Limb (tissue), 2 donors: ENCODE measurements around the gene UBE2E1.
A peak's percentile ranks its signal among the peaks of the same experiment; 100 is the strongest.
"Not testable (repeated sequence)": the region's sequence is repeated elsewhere in the genome, so short reads cannot be mapped to it uniquely, and the experiment has no call there.

ENCODE experiments used
- DNase-seq, 2 donors: peaks; one replicate each; pipeline ENCODE4 v3.0.0-alpha.2; 2016; ENCODE audit errors: extremely low spot score in 2 of 2

Gene UBE2E1

GRCh38 chr3:23877329-23877980 lies 71.7 kb downstream of the UBE2E1 start:
- no peak for DNase-seq

GRCh38 chr3:23879485-23879884 lies 73.7 kb downstream of the UBE2E1 start:
- no peak for DNase-seq

- DNase-seq = no peak
Observed at GRCh38 chr3:23880703-23881339, 75.1 kb downstream of the UBE2E1 start.

- not testable (repeated sequence) for DNase-seq
Observed at GRCh38 chr3:23881993-23882392, 76.2 kb downstream of the UBE2E1 start.

- no peak for DNase-seq
Observed at GRCh38 chr3:23882487-23882918, 76.7 kb downstream of the UBE2E1 start.

GRCh38 chr3:23884481-23884880 lies 78.7 kb downstream of the UBE2E1 start:
- DNase-seq = no peak

- DNase-seq = no peak
Observed at GRCh38 chr3:23885210-23885609, 79.5 kb downstream of the UBE2E1 start.

GRCh38 chr3:23886311-23886710 lies 80.6 kb downstream of the UBE2E1 start:
- no peak for DNase-seq

GRCh38 chr3:23888617-23889228 lies 83.0 kb downstream of the UBE2E1 start:
- DNase-seq = peak in 1 of 2 donors; percentile 42

- no peak for DNase-seq
Observed at GRCh38 chr3:23889386-23889785, 83.6 kb downstream of the UBE2E1 start.

- no peak for DNase-seq
Observed at GRCh38 chr3:23889950-23890349, 84.2 kb downstream of the UBE2E1 start.

GRCh38 chr3:23894254-23895061 lies 88.7 kb downstream of the UBE2E1 start:
- no peak for DNase-seq

- DNase-seq = no peak
Observed at GRCh38 chr3:23895181-23895580, 89.4 kb downstream of the UBE2E1 start.

- DNase-seq = no peak
Observed at GRCh38 chr3:23900744-23901143, 95.0 kb downstream of the UBE2E1 start.

GRCh38 chr3:23904545-23904944 lies 98.8 kb downstream of the UBE2E1 start:
- no peak for DNase-seq

- no peak for DNase-seq
Observed at GRCh38 chr3:23909341-23909740, 103.6 kb downstream of the UBE2E1 start.

GRCh38 chr3:23911397-23911796 lies 105.6 kb downstream of the UBE2E1 start:
- no peak for DNase-seq

GRCh38 chr3:23912335-23912734 lies 106.6 kb downstream of the UBE2E1 start:
- DNase-seq = not testable (repeated sequence)

GRCh38 chr3:23913182-23913581 lies 107.4 kb downstream of the UBE2E1 start:
- DNase-seq = no peak

GRCh38 chr3:23913873-23914743 lies 108.4 kb downstream of the UBE2E1 start:
- no peak for DNase-seq

- no peak for DNase-seq
Observed at GRCh38 chr3:23915537-23916108, 109.9 kb downstream of the UBE2E1 start.
